NCI-H1694 treated with DMSO at 0.1 percent for 48 hours (cell line): ENCODE results near the gene TNF.

Source experiments
- DNase-seq: peaks from one replicate; lab custom pipeline; 2025; lab: John Stamatoyannopoulos, UW

Gene TNF

DNA sequence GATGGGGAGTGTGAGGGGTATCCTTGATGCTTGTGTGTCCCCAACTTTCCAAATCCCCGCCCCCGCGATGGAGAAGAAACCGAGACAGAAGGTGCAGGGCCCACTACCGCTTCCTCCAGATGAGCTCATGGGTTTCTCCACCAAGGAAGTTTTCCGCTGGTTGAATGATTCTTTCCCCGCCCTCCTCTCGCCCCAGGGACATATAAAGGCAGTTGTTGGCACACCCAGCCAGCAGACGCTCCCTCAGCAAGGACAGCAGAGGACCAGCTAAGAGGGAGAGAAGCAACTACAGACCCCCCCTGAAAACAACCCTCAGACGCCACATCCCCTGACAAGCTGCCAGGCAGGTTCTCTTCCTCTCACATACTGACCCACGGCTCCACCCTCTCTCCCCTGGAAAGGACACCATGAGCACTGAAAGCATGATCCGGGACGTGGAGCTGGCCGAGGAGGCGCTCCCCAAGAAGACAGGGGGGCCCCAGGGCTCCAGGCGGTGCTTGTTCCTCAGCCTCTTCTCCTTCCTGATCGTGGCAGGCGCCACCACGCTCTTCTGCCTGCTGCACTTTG is at the start of gene TNF:
TSS of gene TNF (plus strand) at position 231 of the 567 bp plus-strand sequence. CDS start at position 408, 177 bp downstream.
- no peak for DNase-seq

GRCh38 chr6:31525932-31526591 is 49.3 kb upstream of the TNF start:
- no peak for DNase-seq

DNA sequence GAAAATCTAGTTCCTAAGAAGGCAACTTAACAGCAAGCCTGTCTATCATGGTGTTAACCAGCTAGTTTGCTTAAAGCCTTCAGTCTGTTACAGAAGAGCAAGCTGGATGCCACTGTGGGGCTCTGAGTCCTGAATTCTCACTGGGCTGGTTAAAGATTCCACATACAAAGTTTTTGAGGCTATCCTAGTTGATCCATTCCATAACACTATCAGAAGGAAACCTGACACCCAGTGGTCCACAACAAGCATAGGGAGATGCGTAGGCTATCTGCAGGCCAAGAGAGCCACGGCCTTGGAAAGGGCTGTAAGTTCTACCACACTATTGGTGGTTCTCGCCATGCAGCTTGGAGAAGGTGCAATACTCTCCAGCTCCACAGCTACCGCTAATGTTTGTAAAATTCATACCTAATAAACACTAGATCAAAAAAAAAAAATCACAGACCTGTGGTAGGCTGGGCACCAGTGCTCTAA is 47.0 kb upstream of the TNF start:
- no peak for DNase-seq

DNA sequence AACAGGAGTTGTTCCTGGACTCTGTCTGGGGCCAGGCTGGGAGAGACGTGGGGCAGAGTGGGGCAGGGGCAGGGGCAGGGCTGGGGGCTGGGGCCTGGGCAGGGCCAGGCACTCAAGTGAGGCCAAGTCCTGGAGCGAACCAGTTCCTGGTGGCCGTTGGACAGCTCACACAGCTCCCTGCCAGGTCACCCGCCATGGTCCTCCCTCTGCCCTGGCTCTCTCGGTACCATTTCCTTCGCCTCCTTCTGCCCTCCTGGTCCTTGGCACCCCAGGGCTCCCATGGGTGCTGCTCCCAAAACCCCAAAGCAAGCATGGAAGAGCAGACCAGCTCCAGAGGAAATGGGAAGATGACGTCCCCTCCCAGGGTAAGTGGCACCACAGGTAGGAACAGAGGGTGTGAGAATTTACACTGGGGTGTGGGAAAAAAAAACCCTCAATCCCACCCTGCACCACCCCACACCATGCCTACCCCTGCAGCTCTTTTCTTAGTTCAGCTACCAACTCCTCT is 46.5 kb upstream of the TNF start, which contains the start of gene MCCD1:
TSS of gene MCCD1 (plus strand) at position 142 of the 508 bp plus-strand sequence. CDS start at position 195, 53 bp downstream.
- no peak for DNase-seq

DNA sequence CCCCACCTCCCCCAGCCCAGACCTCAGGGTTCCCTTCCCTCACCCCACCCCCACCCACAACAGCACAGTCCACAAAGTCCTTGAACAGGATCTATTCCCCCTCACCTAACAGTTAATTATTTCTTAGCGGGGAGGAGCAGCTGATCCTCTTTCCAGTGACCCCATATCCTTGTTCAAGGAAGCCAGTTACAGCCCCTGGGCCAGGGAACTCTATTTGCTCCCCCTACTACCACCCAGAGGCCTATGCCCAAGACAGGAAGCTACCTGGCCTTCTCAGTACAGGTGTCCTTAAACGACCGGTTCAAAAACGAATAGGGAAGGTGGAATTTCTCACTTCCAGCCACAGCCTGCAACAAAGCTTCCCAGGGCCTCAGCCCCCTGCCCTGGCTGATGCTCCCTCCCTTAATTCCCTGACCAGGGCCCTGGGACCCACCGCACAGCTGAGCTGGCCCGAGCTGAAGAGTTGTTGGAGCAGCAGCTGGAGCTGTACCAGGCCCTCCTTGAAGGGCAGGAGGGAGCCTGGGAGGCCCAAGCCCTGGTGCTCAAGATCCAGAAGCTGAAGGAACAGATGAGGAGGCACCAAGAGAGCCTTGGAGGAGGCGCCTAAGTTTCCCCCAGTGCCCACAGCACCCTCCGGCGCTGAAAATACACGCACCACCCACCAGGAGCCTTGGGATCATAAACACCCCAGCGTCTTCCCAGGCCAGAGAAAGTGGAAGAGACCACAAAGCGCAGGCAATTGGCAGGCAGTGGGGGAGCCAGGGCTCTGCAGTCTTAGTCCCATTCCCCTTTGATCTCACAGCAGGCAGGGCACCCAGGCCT is 45.8 kb upstream of the TNF start:
- DNase-seq, result no peak

DNA sequence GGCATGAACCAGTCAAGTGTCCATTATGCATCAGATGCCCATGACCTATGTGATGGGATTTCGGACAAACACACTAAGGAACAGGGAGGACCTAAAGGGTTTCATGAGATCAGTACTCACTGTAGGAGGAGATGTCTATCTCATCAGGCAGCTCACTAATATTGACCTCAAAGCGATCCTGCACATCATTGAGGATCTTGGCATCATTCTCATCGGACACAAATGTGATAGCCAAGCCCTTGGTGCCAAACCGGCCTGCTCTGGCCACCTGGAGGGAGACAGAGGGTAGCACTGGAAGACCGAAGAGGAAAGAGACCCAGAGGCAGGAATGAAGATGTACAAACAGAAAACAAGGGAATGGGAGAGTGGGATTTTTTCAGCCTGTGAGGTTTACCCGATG is 44.7 kb upstream of the TNF start:
- DNase-seq, result no peak

DNA sequence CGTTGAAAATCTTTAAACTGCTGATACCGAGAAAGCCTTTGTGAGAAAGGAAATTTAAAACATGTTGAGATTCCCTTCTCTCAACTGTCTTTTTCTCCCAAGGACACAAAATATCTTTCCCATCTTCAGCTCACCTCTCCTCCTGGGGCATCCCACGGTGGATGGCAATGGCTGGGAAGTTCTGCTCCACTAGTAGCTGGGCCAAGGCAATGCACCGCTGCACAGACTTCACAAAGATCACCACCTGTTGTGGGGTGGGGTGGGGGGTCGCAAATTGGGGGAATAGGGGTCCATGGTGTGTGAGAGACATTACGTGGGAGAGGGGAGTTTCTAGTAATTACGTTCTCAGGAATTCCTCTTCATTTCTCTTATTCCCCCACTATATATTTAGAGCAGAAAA is 44.2 kb upstream of the TNF start:
- DNase-seq, result no peak

GRCh38 chr6:31531771-31532643 is 43.4 kb upstream of the TNF start:
- DNase-seq, result no peak

- DNase-seq, result no peak
These were observed 42.5 kb upstream of the TNF start for GRCh38 chr6:31532644-31533454.

DNA sequence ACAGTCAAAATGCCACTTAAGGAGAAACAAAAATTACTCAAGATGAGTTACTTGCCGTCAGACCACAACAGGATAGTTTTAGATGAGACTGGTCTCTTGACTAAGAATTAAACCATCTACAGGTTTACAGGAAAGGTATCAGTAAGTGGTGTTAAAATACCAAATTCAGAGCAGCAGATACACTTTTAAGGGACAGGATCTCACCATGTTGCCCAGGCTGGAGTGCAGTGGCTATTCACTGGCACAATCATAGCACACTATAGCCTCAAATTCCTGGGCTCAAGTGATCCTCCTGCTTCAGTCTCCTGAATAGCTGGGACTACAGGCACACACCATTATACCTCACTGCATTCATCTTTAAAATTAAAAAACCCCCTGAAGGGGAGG is 41.9 kb upstream of the TNF start:
- DNase-seq, result no peak

DNA sequence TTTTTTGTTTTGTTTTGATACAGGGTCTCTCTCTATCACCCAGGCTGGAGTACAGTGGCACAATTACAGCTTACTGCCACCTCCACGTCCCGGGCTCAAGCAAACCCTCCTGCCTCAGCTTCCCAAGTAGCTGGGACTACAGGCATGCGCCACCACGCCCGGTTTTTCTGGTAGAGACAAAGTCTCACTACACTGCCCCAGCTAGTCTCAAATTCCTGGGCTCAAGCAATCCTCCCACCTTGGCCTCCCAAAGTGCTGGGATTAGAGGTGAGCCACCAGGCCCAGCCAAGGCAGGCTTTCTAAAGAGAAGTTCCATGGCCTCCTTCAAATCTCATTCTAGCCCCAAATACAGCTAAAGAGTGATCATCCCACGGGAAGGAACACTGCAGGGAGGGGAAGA is 41.4 kb upstream of the TNF start:
- no peak for DNase-seq

- DNase-seq, result no peak
These were observed 40.8 kb upstream of the TNF start for GRCh38 chr6:31534521-31535040.

DNA sequence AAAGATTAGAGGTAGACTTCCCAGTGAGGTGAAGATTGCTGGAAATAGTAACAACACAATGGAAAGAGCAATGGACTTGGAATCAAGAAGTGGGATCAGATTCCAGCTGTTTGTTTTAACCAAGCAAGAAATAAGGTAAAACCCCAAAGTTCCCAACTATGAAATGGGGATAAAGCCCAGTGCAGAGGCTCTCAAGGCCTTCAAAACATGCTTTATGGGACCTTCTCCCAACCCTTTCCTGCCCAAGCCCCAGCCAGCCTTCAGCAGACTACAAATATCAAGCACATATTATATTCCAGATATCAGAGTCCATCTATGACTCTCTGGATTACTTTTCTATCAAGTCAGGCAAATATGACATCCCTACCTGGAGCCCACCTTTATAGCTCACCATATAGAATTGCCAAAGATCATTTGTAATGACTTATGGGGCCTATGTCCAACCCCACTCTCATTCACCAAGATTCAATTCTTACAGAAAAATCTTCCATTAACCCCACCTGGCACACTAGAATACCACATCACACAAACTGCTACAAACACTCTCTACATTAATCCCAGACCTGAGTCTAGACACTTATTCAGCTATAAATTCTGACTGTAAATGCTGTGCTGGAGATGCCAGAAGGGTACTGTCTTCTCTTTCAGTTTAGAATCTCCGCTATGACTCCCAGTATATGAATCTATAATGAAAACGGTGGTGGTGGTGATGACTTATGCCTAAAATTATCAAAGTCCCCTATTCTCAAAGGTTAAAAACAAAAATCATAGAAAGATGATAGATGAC is 39.6 kb upstream of the TNF start:
- no peak for DNase-seq

GRCh38 chr6:31538805-31539400 is 36.5 kb upstream of the TNF start:
- no peak for DNase-seq

DNA sequence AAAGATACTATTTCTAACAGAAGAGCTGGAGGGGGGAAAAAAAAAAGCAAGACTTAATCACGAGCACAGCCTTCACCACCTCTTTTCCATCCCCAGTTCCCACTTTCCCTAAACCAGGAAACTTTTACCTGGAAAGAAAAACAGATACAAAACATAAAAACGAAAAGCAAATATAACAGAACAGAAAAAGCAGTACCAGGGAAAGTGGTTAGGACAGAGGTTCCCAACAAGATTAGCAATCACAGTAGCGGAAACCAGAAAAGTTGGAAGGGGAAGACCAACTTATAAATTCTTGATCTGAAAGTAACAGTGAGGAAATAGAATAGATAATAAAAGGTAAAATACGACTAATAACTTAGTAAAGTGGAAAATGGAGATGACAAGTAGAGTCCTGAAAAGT is 34.7 kb upstream of the TNF start:
- DNase-seq, result no peak

GRCh38 chr6:31541059-31541657 is 34.2 kb upstream of the TNF start:
- no peak for DNase-seq

DNA sequence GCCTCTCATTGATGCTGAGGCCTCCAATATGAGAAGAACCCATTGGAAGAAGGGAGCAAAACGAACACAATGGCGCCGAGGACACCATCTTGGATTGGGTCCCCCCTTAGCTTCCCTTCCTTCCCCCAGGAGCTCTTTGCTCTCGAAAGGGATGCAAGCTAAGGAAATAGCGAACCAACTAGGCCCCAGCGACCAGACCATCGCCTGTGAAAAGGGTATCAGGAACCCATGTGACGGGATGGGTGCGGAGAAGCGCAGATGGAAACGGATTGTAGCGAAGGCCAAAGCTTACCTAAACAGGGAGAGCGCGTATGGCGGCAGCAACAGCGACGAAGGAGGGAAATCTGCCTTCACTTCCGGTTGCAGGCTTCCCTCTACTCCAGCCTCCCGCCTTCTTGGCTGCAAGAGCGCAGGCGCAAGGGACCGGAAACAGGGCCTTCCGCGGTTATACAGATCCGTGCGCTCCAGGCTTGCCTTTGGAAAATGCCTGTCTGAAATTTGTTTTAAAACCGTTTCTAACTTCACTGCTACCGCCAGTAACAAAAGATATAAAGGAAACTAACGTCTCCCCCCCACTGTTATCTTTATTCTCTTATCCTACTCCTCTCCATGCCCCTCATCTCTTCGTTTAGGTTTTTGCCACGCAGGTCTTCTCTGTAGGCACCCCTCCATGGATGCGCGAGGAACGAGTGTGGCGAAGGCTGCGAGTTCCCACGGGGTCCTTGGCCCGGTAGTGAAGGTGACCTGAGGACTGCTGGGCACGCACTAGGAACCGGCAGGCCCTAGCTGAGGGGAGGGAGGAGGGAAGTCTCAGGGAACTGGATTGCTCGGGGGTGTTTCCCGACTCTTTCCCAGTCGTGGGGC is 33.5 kb upstream of the TNF start, which contains the start of gene DDX39B:
TSS of gene DDX39B (minus strand) at position 346 of the 864 bp plus-strand sequence. CDS start 1,471 bp downstream, outside the sequence.
- peak; percentile 92 for DNase-seq

DNA sequence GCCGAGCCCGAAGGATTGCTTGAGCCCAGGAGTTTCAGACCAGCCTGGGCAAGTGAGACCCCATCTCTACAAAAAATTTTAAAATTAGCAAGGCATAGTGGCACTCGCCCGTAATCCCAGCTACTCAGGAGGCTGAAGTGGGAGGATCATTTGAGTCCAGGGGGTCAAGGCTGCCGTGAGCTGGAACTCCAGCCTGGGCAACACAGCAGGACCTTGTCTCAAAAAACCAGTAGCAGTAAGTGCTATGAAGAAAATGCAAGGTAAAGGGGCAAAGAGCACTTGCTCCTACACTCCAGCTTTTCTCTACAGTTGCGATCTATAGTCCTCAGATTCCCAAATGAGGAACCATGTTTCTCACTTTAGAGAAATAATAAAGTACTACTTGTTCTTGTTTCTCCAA is 31.7 kb upstream of the TNF start:
- DNase-seq, result no peak
